GM12891 (cell line): ENCODE results near the gene KRTAP10-8.
"Not testable (repeated sequence)": the region's sequence is repeated elsewhere in the genome, so short reads cannot be mapped to it uniquely, and the experiment has no call there.

Source experiments
- DNase-seq: peaks from one replicate; pipeline ENCODE4 v3.0.0; 2011; ENCODE audit warnings: low spot score; ENCODE audit not compliant: insufficient read length
- FAIRE-seq: peaks from 2 replicates; lab custom pipeline; 2011; peaks lifted over from hg19 to GRCh38; lab: Jason Lieb, UNC
- PAX5 ChIP-seq: IDR thresholded peaks from 2 replicates; pipeline ENCODE4 v1.6.1; 2011; ENCODE audit warnings: low read length, moderate library complexity, mild to moderate bottlenecking; ENCODE audit not compliant: insufficient read depth, severe bottlenecking
- POLR2A ChIP-seq: IDR thresholded peaks from 2 replicates; pipeline ENCODE4 v1.6.1; 2011; ENCODE audit warnings: low read depth, low read length, control low read depth
- POLR2AphosphoS5 ChIP-seq: IDR thresholded peaks from 2 replicates; pipeline ENCODE4 v1.6.1; 2011; ENCODE audit warnings: low read depth, low read length, control low read depth
- POU2F2 ChIP-seq: IDR thresholded peaks from 2 replicates; pipeline ENCODE4 v1.6.1; 2011; ENCODE audit warnings: low read depth, mild to moderate bottlenecking, control low read depth, low read length, moderate library complexity
- SPI1 ChIP-seq: IDR thresholded peaks from 2 replicates; pipeline ENCODE4 v1.6.1; 2011; ENCODE audit warnings: low read depth, low read length, control low read depth
- TAF1 ChIP-seq: IDR thresholded peaks from 2 replicates; pipeline ENCODE4 v1.6.1; 2011; ENCODE audit warnings: low read depth, low read length, control low read depth

The KRTAP10-8 gene

DNA sequence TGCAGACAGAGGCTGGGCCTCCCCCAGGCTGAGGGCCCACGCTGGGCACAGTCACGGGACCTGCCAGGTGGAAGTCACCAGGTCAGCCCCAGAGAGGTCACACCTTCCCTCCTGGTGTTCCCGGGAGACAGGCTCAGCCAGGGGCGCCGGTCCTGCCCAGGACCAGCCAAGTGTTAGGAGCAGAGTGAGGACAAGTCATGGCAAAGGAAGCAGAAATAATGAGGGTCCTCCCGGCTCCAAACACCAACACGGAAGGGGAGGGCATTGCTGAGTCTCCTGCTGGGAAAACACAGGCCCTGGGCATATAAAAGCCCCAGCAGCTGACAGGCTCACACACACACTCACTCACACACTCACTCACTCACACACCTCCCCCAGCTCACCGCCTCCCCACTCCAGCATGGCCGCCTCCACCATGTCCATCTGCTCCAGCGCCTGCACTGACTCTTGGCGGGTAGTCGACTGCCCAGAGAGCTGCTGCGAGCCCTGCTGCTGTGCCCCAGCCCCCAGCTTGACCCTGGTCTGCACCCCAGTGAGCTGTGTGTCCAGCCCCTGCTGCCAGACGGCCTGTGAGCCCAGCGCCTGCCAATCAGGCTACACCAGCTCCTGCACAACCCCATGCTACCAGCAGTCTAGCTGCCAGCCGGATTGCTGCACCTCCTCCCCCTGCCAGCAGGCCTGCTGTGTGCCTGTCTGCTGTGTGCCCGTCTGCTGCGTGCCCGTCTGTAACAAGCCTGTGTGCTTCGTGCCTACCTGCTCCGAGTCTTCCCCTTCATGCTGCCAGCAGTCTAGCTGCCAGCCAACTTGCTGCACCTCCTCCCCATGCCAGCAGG lies 25.4 kb downstream of the KRTAP10-8 start, which contains the start of gene KRTAP10-10:
TSS of gene KRTAP10-10 (plus strand) at position 339 of the 833 bp plus-strand sequence. CDS start at position 401, 62 bp downstream.
- no peak for TF ChIP-seq POLR2A
- no peak for TF ChIP-seq TAF1
- no peak for TF ChIP-seq SPI1
- no peak for TF ChIP-seq POLR2AphosphoS5
- no peak for TF ChIP-seq PAX5
- TF ChIP-seq POU2F2 = no peak
- FAIRE-seq (no peak), DNase-seq (no peak)

GRCh38 chr21:44637851-44638348 lies 26.0 kb downstream of the KRTAP10-8 start:
- peak; percentile 52 for FAIRE-seq
- not testable (repeated sequence) for DNase-seq

DNA sequence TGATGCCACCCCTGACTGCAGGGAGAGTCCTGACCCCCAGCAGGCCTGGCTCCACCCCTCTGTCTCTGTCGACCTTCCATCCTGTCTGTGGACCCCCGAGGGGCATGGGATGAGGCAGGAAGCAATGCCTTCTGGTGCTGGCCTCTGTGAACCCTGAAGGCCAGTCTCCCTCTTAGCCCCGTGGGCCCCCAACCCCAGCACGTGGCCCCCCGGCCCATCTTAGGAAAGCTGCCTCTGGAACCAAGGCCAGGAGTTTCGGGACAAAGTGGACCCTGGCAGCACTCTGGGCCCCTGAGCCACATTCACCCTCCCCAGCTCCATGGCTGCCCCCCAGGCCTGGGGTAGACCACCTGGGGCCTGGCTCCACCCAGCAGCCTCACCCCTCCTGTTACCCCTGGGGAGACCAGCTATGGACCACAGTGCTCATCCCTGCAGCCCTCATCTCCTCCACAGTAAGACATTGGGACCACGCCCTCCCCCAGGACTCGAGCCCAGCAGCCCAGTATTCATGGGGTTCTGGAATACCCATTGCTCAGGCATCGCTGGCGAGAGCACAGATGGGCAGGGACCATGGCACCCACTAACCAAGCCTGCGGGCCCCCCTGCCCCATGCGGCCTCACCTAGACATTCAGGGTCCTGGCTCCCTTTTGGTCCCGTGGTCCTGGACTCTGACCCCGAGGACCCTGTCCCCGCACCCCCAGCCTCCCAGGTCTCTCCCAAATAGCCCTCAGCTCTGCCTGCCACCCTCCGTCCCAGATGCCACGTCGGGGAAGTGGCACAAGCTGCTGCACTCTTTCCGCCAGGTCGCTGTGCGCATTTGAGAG lies 26.8 kb downstream of the KRTAP10-8 start:
- not testable (repeated sequence) for FAIRE-seq, DNase-seq

DNA sequence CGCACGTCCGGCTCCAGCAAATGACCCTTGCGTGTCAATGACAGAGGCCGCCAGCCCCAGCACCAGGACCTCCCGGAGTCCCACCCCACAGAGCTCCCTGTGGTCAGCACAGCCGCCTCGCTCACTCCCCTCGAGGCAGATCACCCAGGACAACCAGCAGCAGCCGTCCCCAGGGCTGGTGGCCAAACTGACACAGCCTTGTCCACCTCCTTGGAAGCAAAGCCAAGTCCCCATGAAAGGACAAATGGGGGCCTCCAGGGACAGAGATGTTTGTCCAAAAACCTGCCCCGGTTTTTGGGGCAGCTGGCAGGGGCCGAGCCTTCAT lies 27.4 kb downstream of the KRTAP10-8 start:
- DNase-seq (no peak), FAIRE-seq (no peak)
- TF ChIP-seq POLR2A = no peak
- no peak for TF ChIP-seq SPI1
- no peak for TF ChIP-seq TAF1
- no peak for TF ChIP-seq POU2F2
- no peak for TF ChIP-seq POLR2AphosphoS5

GRCh38 chr21:44640761-44641160 lies 28.9 kb downstream of the KRTAP10-8 start:
- DNase-seq (no peak), FAIRE-seq (no peak)
- TF ChIP-seq POLR2AphosphoS5 = no peak
- no peak for TF ChIP-seq TAF1
- no peak for TF ChIP-seq PAX5
- no peak for TF ChIP-seq POLR2A
- no peak for TF ChIP-seq SPI1
- no peak for TF ChIP-seq POU2F2

- DNase-seq = no peak
- no peak for TF ChIP-seq POLR2A
- TF ChIP-seq POLR2AphosphoS5 = no peak
- no peak for TF ChIP-seq SPI1
- no peak for TF ChIP-seq POU2F2
- TF ChIP-seq TAF1 = no peak
- TF ChIP-seq PAX5 = no peak
- no peak for FAIRE-seq
Measured at GRCh38 chr21:44643741-44644310, 31.9 kb downstream of the KRTAP10-8 start.

DNA sequence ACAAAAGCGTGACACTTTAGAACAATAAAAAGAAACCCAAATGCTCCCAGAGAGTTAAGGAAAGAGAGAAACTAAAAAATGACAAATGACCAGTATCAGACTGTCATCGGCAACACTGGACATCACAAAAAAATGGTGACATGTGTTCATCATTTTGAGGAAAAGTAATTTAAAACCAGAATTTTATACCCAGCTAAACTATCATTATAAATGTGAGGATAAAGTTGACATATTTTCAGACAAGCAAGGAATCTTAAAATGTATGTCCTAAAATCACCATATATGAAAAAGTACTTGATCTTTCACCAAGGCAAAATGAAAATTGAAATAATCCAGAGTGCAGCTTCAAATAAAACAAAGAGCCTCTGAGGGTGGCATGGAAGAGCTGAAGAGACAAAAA lies 33.0 kb downstream of the KRTAP10-8 start:
- no peak for DNase-seq
- FAIRE-seq = no peak
- TF ChIP-seq POU2F2 = no peak

DNA sequence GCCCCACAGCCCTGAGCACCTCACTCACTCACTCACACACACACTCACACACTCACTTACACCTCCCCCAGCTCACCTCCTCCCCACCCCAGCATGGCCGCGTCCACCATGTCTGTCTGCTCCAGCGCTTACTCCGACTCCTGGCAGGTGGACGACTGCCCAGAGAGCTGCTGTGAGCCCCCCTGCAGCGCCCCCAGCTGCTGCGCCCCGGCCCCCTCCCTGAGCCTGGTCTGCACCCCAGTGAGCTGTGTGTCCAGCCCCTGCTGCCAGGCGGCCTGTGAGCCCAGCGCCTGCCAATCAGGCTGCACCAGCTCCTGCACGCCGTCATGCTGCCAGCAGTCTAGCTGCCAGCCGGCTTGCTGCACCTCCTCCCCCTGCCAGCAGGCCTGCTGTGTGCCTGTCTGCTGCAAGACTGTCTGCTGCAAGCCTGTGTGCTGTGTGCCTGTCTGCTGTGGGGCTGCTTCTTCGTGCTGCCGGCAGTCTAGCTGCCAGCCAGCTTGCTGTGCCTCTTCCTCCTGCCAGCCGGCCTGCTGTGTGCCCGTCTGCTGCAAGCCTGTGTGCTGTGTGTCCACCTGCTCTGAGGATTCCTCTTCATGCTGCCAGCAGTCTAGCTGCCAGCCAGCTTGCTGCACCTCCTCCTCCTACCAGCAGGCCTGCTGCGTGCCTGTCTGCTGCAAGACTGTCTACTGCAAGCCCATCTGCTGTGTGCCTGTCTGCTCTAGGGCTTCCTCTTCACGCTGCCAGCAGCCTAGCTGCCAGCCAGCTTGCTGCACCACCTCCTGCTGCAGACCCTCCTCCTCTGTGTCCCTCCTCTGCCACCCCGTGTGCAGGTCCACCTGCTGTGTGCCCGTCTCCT lies 34.7 kb downstream of the KRTAP10-8 start, which contains the start of gene KRTAP10-11:
TSS of gene KRTAP10-11 (plus strand) at position 49 of the 856 bp plus-strand sequence. CDS start at position 94, 45 bp downstream.
- not testable (repeated sequence) for DNase-seq, FAIRE-seq

- no peak for FAIRE-seq
- no peak for TF ChIP-seq POLR2AphosphoS5
- DNase-seq = no peak
Measured at GRCh38 chr21:44647222-44647552, 35.3 kb downstream of the KRTAP10-8 start.

- no peak for FAIRE-seq
- no peak for TF ChIP-seq POLR2A
- TF ChIP-seq SPI1 = no peak
- no peak for DNase-seq
Measured at GRCh38 chr21:44648557-44649311, 36.9 kb downstream of the KRTAP10-8 start.
